OCI-LY1 (cell line): Measurements from ENCODE around the gene AKIRIN2.

Experiments used
- H2AFZ ChIP-seq: fragments of 200-600 bp; sonication (generic), shearing (Covaris generic); 2 replicates; pipeline ENCODE4 v1.6.0; 2014; ENCODE audit warnings: antibody characterized with exemption, mild to moderate bottlenecking, low read length
- H3F3A ChIP-seq: fragments of 200-600 bp; sonication (generic), shearing (Covaris generic); 2 replicates; pipeline ENCODE4 v1.6.0; 2014; ENCODE audit warnings: mild to moderate bottlenecking, antibody characterized with exemption, low read length, moderate library complexity; ENCODE audit not compliant: insufficient read depth
- H3K27ac ChIP-seq: fragments of 200-600 bp; sonication (generic); 2 replicates; pipeline ENCODE4 v1.5.1; 2014; ENCODE audit warnings: low read length, mixed run types, mild to moderate bottlenecking, low read depth; ENCODE audit not compliant: poor library complexity, severe bottlenecking
- H3K27me3 ChIP-seq: fragments of 200-600 bp; sonication (generic); 2 replicates; pipeline ENCODE4 v1.6.0; 2014; ENCODE audit warnings: antibody characterized with exemption, mild to moderate bottlenecking, low read length, moderate library complexity; ENCODE audit not compliant: insufficient read depth
- H3K36me3 ChIP-seq: fragments of 200-600 bp; sonication (generic); 2 replicates; pipeline ENCODE4 v1.6.1; 2014; ENCODE audit warnings: mild to moderate bottlenecking, antibody characterized with exemption, low read length, moderate library complexity, mixed read lengths; ENCODE audit not compliant: insufficient read depth
- H3K4me1 ChIP-seq: fragments of 200-600 bp; sonication (generic); 2 replicates; pipeline ENCODE4 v1.5.1; 2014; ENCODE audit warnings: mild to moderate bottlenecking, low read length, moderate library complexity; ENCODE audit not compliant: insufficient read depth, severe bottlenecking
- H3K4me2 ChIP-seq: fragments of 200-600 bp; sonication (generic), shearing (Covaris generic); 2 replicates; pipeline ENCODE4 v1.6.1; 2014; ENCODE audit warnings: low read length
- H3K4me3 ChIP-seq: fragments of 200-600 bp; sonication (generic); 2 replicates; pipeline ENCODE4 v1.5.1; 2014; ENCODE audit warnings: low read length, low read depth, mild to moderate bottlenecking, mixed read lengths; ENCODE audit not compliant: poor library complexity, severe bottlenecking
- H3K79me2 ChIP-seq: fragments of 200-600 bp; shearing (Covaris generic); 2 replicates; pipeline ENCODE4 v1.6.1; 2016; ENCODE audit warnings: mixed run types, low read length, mixed read lengths; ENCODE audit not compliant: insufficient read depth
- H3K9ac ChIP-seq: fragments of 200-600 bp; sonication (generic), shearing (Covaris generic); 2 replicates; pipeline ENCODE4 v1.6.1; 2014; ENCODE audit warnings: mild to moderate bottlenecking, low read length, mixed read lengths
- H3K9me2 ChIP-seq: fragments of 200-600 bp; sonication (generic), shearing (Covaris generic); 2 replicates; pipeline ENCODE4 v1.6.1; 2014; ENCODE audit warnings: low read depth, mild to moderate bottlenecking, low read length, mixed read lengths
- H3K9me3 ChIP-seq: fragments of 200-600 bp; shearing (Covaris generic); 2 replicates; pipeline ENCODE4 v1.6.1; 2014; ENCODE audit warnings: low read length, mixed read lengths
- H4K20me1 ChIP-seq: fragments of 200-600 bp; sonication (generic), shearing (Covaris generic); 2 replicates; pipeline ENCODE4 v1.6.0; 2016; ENCODE audit warnings: mild to moderate bottlenecking, low read length; ENCODE audit not compliant: insufficient read depth
- CTCF ChIP-seq: fragments of 200-600 bp; sonication (generic), shearing (Covaris generic); IDR thresholded peaks from 2 replicates; pipeline ENCODE4 v1.5.1; 2017; ENCODE audit warnings: mild to moderate bottlenecking, antibody characterized with exemption, low read length, moderate library complexity, mixed read lengths
- EZH2 ChIP-seq: fragments of 200-600 bp; sonication (generic), shearing (Covaris generic); IDR thresholded peaks from 2 replicates; pipeline ENCODE4 v1.8.0; 2017; ENCODE audit warnings: borderline replicate concordance, mixed run types, mild to moderate bottlenecking, antibody characterized with exemption, low read length, moderate library complexity, mixed read lengths

AKIRIN2 gene

DNA sequence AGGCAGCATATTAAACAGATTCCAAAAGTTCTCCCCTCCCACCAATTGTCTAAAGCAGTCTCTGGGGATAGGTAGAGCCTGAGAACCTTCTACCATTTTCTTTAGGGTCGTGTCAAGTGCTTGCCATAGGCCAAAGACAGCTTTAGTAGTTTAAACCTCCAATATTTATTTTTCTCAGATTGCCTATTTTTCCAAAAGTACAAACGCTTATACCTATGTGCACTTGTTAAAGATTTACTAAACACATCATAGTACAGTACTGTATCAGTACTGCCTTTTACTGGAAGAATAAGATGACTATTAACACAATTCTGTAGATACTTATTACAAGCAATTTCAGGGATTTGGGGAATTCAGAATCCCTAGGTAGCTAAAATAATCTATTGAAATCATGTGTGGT is 29.4 kb downstream of the AKIRIN2 start:
- no peak overlapping the region for H3K4me2 ChIP-seq
- H3K4me3 ChIP-seq, result no peak overlapping the region
- H3K36me3 ChIP-seq, result peaks cover 82% of the 10 kb centered on the region
- no peak overlapping the region for H3K9ac ChIP-seq
- H3K9me2 ChIP-seq, result no peaks in the 10 kb centered on the region
- no peak overlapping the region for H3K27ac ChIP-seq
- no peaks in the 10 kb centered on the region for H3K79me2 ChIP-seq
- H3K27me3 ChIP-seq, result no peaks in the 10 kb centered on the region
- no peaks in the 10 kb centered on the region for H3K4me1 ChIP-seq
- no peaks in the 10 kb centered on the region for H3F3A ChIP-seq
- TF ChIP-seq EZH2 (no peak), CTCF (no peak)
- H2AFZ ChIP-seq, result no peak overlapping the region
- H3K9me3 ChIP-seq, result no peaks in the 10 kb centered on the region
- H4K20me1 ChIP-seq, result no peaks in the 10 kb centered on the region

GRCh38 chr6:87671555-87672029 is 30.4 kb downstream of the AKIRIN2 start:
- Histone ChIP-seq H3K79me2 (no peaks in the 10 kb centered on the region), H3K4me2 (no peak overlapping the region), H3K4me3 (no peak overlapping the region), H3K27ac (no peak overlapping the region), H4K20me1 (no peaks in the 10 kb centered on the region), H3K9ac (no peak overlapping the region), H3K36me3 (peaks cover 83% of the 10 kb centered on the region), H2AFZ (no peak overlapping the region), H3K9me3 (no peaks in the 10 kb centered on the region), H3K4me1 (no peaks in the 10 kb centered on the region), H3K9me2 (no peaks in the 10 kb centered on the region), H3K27me3 (no peaks in the 10 kb centered on the region), H3F3A (no peaks in the 10 kb centered on the region)
- TF ChIP-seq CTCF (no peak), EZH2 (no peak)

DNA sequence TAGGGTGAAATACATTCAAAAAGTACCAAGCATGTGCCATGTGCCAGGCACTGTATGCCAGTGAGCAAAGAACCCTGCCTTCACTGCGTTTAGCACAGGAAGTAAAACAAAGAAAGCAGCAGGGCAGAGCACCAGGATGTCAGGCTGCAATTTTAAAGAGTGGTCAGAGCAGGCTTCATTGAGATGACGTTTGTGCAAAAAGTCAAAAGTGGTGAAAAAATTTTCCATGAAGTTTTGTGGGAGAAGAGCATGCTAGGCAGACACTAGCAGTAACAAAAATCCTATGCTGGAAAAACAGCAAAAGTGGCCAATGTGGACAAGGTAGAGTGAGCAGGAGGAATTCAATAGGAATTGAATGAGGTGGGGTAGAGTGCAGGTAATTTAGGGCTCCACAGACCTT is 31.3 kb downstream of the AKIRIN2 start:
- Histone ChIP-seq H3K79me2 (no peaks in the 10 kb centered on the region), H3K27ac (no peak overlapping the region), H2AFZ (no peak overlapping the region), H3K4me3 (no peak overlapping the region), H3K9me2 (no peaks in the 10 kb centered on the region), H3K36me3 (peaks cover 77% of the 10 kb centered on the region), H3K9me3 (no peaks in the 10 kb centered on the region), H3K4me2 (no peak overlapping the region), H3F3A (no peaks in the 10 kb centered on the region), H3K9ac (no peak overlapping the region), H3K27me3 (no peaks in the 10 kb centered on the region), H3K4me1 (no peaks in the 10 kb centered on the region), H4K20me1 (no peaks in the 10 kb centered on the region)
- TF ChIP-seq CTCF, result no peak
- TF ChIP-seq EZH2, result no peak
